Retinal pigment epithelial cell (primary cell): ENCODE measurements around the gene BPIFB4.

Experiments
- DNase-seq: peaks from one replicate; pipeline ENCODE4 v3.0.0-alpha.2; 2010; ENCODE audit warnings: low read depth
- H3K4me3 ChIP-seq: 2 replicates; pipeline ENCODE4 v1.5.1; 2011; ENCODE audit warnings: mild to moderate bottlenecking, low read length, control low read depth, moderate library complexity
- TF ChIP-seq, protein P1 (sequence below): conservative IDR thresholded peaks from 2 replicates; pipeline ENCODE4 v1.5.1; 2011; ENCODE audit warnings: low read depth, low read length, control low read depth, inconsistent platforms

The BPIFB4 gene

DNA sequence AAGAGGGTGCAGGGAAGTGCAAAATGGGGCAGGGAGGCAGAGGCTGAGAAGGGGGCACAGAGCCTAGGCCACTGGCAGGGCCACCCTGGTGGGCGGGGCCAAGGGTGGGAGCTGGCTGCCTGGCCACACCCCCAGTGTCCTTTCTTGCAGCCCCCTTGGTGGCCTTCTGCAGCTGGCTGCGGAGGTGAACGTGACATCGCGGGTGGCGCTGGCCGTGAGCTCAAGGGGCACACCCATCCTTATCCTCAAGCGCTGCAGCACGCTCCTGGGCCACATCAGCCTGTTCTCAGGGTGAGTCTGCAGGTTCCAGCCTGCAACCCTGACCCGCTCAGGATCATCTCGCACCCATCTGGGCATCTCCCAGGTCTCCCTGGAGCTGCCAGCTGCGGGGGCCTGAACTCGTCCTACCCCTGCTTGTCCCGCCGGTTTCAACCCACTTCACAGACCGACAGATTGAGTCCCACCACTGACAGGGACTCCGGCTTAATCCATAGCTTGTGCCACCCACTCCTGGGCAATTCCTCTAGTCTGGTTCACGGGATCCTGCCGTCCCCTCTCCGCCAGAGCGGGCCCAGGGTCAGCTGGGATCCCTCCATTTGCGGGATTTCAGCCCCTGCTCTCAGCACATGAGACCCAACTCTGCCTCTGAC is 19.6 kb upstream of the BPIFB4 start:
- TF ChIP-seq, protein P1, sequence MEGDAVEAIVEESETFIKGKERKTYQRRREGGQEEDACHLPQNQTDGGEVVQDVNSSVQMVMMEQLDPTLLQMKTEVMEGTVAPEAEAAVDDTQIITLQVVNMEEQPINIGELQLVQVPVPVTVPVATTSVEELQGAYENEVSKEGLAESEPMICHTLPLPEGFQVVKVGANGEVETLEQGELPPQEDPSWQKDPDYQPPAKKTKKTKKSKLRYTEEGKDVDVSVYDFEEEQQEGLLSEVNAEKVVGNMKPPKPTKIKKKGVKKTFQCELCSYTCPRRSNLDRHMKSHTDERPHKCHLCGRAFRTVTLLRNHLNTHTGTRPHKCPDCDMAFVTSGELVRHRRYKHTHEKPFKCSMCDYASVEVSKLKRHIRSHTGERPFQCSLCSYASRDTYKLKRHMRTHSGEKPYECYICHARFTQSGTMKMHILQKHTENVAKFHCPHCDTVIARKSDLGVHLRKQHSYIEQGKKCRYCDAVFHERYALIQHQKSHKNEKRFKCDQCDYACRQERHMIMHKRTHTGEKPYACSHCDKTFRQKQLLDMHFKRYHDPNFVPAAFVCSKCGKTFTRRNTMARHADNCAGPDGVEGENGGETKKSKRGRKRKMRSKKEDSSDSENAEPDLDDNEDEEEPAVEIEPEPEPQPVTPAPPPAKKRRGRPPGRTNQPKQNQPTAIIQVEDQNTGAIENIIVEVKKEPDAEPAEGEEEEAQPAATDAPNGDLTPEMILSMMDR = no peak
- no peak overlapping the region for H3K4me3 ChIP-seq
- no peak for DNase-seq

GRCh38 chr20:33061658-33062028 is 17.8 kb upstream of the BPIFB4 start:
- DNase-seq = peak; percentile 35
- TF ChIP-seq, protein P1 = no peak

GRCh38 chr20:33062105-33062824 is 17.2 kb upstream of the BPIFB4 start:
- no peak for DNase-seq
- no peak overlapping the region for H3K4me3 ChIP-seq
- TF ChIP-seq, protein P1 = no peak

More at GRCh38 chr20:33061658-33062028, 17.8 kb upstream of the BPIFB4 start:
- H3K4me3 ChIP-seq = no peak overlapping the region

DNA sequence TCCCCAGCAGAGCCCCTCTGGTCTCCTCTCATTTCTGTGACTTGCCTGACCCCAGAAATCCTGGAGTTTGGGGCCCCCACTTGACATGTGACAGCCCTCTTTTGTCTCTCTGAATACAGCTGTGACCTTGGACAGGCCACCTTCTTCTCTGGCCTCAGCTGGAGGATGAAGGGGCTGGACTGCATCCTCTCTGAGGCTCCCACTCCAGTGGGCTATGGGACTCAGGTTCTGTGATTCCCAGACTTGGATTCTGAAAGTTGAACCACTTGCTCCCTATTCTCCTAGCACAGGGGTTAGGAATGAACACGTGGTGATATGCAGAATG is 16.7 kb upstream of the BPIFB4 start:
- TF ChIP-seq, protein P1 = no peak
- no peak for DNase-seq
- no peak overlapping the region for H3K4me3 ChIP-seq

- TF ChIP-seq, protein P1 = no peak
- no peak for DNase-seq
- no peak overlapping the region for H3K4me3 ChIP-seq
Observed at GRCh38 chr20:33063271-33063670, 16.2 kb upstream of the BPIFB4 start.

DNA sequence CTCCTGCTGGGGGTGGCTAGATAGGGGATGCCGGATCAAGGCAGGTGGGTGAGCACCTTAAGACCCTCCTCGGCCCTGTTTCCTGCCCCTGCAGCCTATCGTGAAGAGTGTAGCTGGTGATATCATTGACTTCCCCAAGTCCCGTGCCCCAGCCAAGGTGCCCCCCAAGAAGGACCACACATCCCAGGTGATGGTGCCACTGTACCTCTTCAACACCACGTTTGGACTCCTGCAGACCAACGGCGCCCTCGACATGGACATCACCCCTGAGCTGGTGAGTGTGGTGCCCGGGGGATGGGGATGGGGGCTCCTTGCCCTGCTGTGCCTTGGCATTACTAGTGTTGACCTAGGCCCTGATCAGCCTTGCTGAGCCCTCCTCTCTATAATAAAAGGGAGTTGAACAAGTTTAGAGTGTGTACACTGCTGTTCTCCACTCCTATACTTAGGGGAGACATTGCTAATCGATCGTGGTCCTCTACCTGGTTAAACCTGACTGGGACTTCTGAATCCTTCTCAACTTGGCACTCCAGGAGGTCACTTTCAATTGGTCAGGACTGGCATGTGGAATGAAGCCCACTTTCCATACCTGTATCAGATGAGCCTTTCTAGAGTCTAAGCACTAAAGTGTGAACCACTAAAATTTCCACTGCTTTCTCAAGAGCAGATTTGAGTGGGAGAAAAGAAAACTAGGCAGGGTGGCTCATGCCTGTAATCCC is 14.7 kb upstream of the BPIFB4 start:
- no peak overlapping the region for H3K4me3 ChIP-seq
- TF ChIP-seq, protein P1 = no peak
- DNase-seq = no peak

DNA sequence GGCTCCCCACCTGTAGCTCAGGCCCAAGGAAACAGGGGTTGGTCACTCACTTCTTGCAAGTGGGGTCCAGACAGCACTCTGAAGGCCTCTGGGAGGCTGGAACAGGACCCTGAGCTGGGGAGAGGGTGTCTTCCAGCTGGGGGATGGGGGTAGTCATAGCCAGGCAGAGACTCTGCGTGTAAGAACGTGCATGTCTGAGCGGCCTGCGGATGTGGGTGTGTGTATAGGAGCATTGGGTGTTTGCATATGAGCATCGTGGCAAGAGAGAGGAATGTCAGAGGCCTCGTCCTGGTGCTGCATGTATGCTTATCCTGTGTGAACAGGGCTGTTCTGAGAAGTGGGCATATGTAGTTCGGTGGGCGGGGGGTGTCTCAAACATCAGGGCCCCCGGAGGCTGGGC is 13.7 kb upstream of the BPIFB4 start:
- H3K4me3 ChIP-seq = no peak overlapping the region
- TF ChIP-seq, protein P1 = no peak
- no peak for DNase-seq
